Islet of Langerhans (tissue), 1 donor: ENCODE data around the gene DNAAF8.
"Not testable (repeated sequence)": the region's sequence is repeated elsewhere in the genome, so short reads cannot be mapped to it uniquely, and the experiment has no call there.

Experiments used
- FAIRE-seq: peaks from one replicate; lab custom pipeline; 2011; peaks lifted over from hg19 to GRCh38; lab: Jason Lieb, UNC

Gene DNAAF8

GRCh38 chr16:4784444-4784987 lies 50.2 kb downstream of the DNAAF8 start:
- FAIRE-seq = not testable (repeated sequence)

GRCh38 chr16:4785758-4786433 lies 51.6 kb downstream of the DNAAF8 start:
- no peak for FAIRE-seq

- FAIRE-seq = no peak
Observed at GRCh38 chr16:4787068-4787467, 52.7 kb downstream of the DNAAF8 start.

- no peak for FAIRE-seq
Observed at GRCh38 chr16:4787627-4788482, 53.5 kb downstream of the DNAAF8 start, which contains the start of gene SEPTIN12. TSS of gene SEPTIN12 (minus strand) at chr16:4788345. CDS start at chr16:4787645, 700 bp downstream.

- peak; percentile 85 for FAIRE-seq
Observed at GRCh38 chr16:4788489-4788889, 54.2 kb downstream of the DNAAF8 start.

GRCh38 chr16:4788910-4789309 lies 54.6 kb downstream of the DNAAF8 start:
- no peak for FAIRE-seq

- FAIRE-seq = no peak
Observed at GRCh38 chr16:4790261-4790660, 55.9 kb downstream of the DNAAF8 start.

- FAIRE-seq = no peak
Observed at GRCh38 chr16:4790871-4791270, 56.5 kb downstream of the DNAAF8 start.

GRCh38 chr16:4792951-4793513 lies 58.7 kb downstream of the DNAAF8 start:
- no peak for FAIRE-seq

GRCh38 chr16:4795181-4795827 lies 61.0 kb downstream of the DNAAF8 start, which contains the start of gene SMIM22:
TSS of gene SMIM22 (plus strand) at chr16:4795369. CDS start at chr16:4795735, 366 bp downstream.
- FAIRE-seq = no peak

- FAIRE-seq = no peak
Observed at GRCh38 chr16:4795828-4796572, 61.7 kb downstream of the DNAAF8 start.

- no peak for FAIRE-seq
Observed at GRCh38 chr16:4796982-4797804, 62.9 kb downstream of the DNAAF8 start.

GRCh38 chr16:4797805-4798252 lies 63.5 kb downstream of the DNAAF8 start:
- no peak for FAIRE-seq

- no peak for FAIRE-seq
Observed at GRCh38 chr16:4798456-4798855, 64.1 kb downstream of the DNAAF8 start.
